ENCODE measurements around the gene KRT13.

KRT13 gene

DNA sequence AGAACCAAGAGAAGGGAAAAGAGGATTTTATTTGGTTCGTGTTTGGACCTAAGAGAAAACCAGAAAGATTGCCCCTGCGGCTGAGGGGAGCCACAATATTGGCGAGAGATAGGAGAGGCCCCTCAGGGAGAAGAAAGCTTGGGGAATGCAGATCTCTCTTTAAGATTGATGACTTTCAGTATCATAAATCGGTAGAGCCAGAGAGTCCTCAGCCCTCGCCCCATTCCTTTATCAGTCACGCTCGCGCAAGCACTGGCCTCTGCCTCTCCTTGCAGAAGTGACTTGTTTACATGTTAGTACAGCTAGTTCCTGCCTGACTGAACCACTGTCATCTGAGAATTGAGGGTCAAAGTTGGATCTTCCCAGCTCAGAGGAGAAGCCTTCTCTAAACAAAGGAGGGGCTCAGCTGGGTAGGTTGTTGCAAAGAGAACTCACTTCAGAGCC is 44.2 kb upstream of the KRT13 start:
- no peak for DNase-seq
- Histone ChIP-seq H3K9me3 (ENCODE audit: severe bottlenecking) (peaks cover 12% of the 10 kb centered on the region), H3K36me3 (no peaks in the 10 kb centered on the region), H3K4me3 (ENCODE audit: low read depth, low read length) (no peak overlapping the region), H3K27ac (no peak overlapping the region), H3K27me3 (ENCODE audit: insufficient read depth, low read depth, severe bottlenecking) (no peaks in the 10 kb centered on the region)
- TF ChIP-seq, protein P1, sequence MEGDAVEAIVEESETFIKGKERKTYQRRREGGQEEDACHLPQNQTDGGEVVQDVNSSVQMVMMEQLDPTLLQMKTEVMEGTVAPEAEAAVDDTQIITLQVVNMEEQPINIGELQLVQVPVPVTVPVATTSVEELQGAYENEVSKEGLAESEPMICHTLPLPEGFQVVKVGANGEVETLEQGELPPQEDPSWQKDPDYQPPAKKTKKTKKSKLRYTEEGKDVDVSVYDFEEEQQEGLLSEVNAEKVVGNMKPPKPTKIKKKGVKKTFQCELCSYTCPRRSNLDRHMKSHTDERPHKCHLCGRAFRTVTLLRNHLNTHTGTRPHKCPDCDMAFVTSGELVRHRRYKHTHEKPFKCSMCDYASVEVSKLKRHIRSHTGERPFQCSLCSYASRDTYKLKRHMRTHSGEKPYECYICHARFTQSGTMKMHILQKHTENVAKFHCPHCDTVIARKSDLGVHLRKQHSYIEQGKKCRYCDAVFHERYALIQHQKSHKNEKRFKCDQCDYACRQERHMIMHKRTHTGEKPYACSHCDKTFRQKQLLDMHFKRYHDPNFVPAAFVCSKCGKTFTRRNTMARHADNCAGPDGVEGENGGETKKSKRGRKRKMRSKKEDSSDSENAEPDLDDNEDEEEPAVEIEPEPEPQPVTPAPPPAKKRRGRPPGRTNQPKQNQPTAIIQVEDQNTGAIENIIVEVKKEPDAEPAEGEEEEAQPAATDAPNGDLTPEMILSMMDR (IDR thresholded peaks at IDR 0.05; ENCODE audit: low read depth, low read length): no peak

- peak; percentile 94 for DNase-seq
- peaks cover 12% of the 10 kb centered on the region for H3K9me3 ChIP-seq (ENCODE audit: severe bottlenecking)
- H3K27me3 ChIP-seq (ENCODE audit: insufficient read depth, low read depth, severe bottlenecking): no peaks in the 10 kb centered on the region
- H3K4me3 ChIP-seq (ENCODE audit: low read depth, low read length): peak overlapping the region; percentile 3
- peak overlapping the region; percentile 66 for H3K27ac ChIP-seq
- TF ChIP-seq, protein P1 (IDR thresholded peaks at IDR 0.05; ENCODE audit: low read depth, low read length): peak; percentile 98
- no peaks in the 10 kb centered on the region for H3K36me3 ChIP-seq
Observed at GRCh38 chr17:41548844-41549595, 43.6 kb upstream of the KRT13 start.

- Histone ChIP-seq H3K27ac (peak overlapping the region; percentile 66), H3K9me3 (ENCODE audit: severe bottlenecking) (peaks cover 12% of the 10 kb centered on the region), H3K36me3 (no peaks in the 10 kb centered on the region), H3K4me3 (ENCODE audit: low read depth, low read length) (no peak overlapping the region), H3K27me3 (ENCODE audit: insufficient read depth, low read depth, severe bottlenecking) (no peaks in the 10 kb centered on the region)
- TF ChIP-seq, protein P1 (IDR thresholded peaks at IDR 0.05; ENCODE audit: low read depth, low read length): no peak
- DNase-seq: no peak
Observed at GRCh38 chr17:41547921-41548843, 42.8 kb upstream of the KRT13 start.

DNA sequence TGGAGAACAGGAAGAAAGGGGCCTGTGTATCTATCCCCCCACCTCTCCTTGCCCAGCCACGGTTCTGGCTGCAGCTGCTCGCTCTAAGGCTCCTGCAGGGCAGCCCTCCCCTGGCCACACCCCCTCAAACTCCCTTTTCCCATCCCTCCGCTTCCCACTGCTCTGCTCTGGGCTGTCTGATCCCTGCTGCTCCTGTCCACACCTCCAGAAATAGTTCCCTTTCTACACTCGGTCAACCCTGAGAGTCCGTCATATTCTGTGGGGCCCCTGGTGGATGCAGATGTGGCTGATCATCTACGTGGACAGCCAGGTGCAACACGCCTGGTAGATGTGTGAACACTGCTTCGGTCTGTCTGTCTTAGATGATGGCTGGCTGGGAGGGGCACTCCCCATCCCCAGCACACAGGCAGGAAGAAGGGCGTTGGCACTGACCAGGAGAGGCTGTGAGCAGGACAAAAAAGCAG is 42.0 kb upstream of the KRT13 start:
- TF ChIP-seq, protein P1 (IDR thresholded peaks at IDR 0.05; ENCODE audit: low read depth, low read length): no peak
- no peaks in the 10 kb centered on the region for H3K36me3 ChIP-seq
- no peak for DNase-seq
- H3K4me3 ChIP-seq (ENCODE audit: low read depth, low read length): no peak overlapping the region
- H3K27me3 ChIP-seq (ENCODE audit: insufficient read depth, low read depth, severe bottlenecking): no peaks in the 10 kb centered on the region
- H3K9me3 ChIP-seq (ENCODE audit: severe bottlenecking): peaks cover 12% of the 10 kb centered on the region
- no peak overlapping the region for H3K27ac ChIP-seq

DNA sequence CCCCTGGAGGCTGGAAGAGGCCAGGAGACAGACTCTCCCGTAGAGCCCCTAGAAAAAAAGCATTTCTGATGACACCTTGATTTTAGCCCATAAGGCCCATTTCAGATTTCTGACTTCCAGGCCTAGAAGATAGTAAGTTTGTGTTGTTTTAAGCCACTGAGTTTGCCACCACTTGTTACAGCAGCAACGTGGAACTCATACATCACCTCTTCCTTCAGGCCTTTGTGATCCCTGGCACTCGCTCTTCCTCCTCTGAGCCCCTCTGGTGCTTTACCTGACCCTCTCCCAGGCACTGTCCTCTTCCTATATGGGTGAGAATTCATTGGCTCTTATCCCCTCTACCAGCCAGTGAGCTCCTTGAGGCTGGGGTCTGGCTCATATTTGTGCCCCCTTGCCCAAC is 41.4 kb upstream of the KRT13 start:
- no peaks in the 10 kb centered on the region for H3K36me3 ChIP-seq
- H3K4me3 ChIP-seq (ENCODE audit: low read depth, low read length): no peak overlapping the region
- TF ChIP-seq, protein P1 (IDR thresholded peaks at IDR 0.05; ENCODE audit: low read depth, low read length): no peak
- H3K9me3 ChIP-seq (ENCODE audit: severe bottlenecking): peaks cover 12% of the 10 kb centered on the region
- no peaks in the 10 kb centered on the region for H3K27me3 ChIP-seq (ENCODE audit: insufficient read depth, low read depth, severe bottlenecking)
- no peak for DNase-seq
- no peak overlapping the region for H3K27ac ChIP-seq
